Measurements from ENCODE around the gene SORBS1. TPM values are rescaled to one million over a fixed set of nuclear protein-coding genes. Genes with fewer than 3 reads are reported as not detected.

SORBS1 gene
- total RNA-seq, 2 donors from 2014 or later, result 56.8 to 79.1 TPM

- WGBS, 2 donors, result 37 to 39% methylated on average over 1 of the region's 1 CpG
- Histone ChIP-seq H3K4me3 (no peak overlapping the region), H3K9me3 (no peaks in the 10 kb centered on the region), H3K27me3 (no peaks in the 10 kb centered on the region), H3K27ac (no peak overlapping the region), H3K4me1 (peaks cover 13% of the 10 kb centered on the region), H3K36me3 (replicated peaks in 1 of 2; ENCODE audit: insufficient read depth in 1 of 2, low read depth in 2 of 2) (no peaks in the 10 kb centered on the region)
- DNase-seq, result no peak
- TF ChIP-seq CTCF (IDR thresholded peaks at IDR 0.05) (no peak), POLR2A (IDR thresholded peaks at IDR 0.05) (no peak)
- intact Hi-C loops (cut with DNase I), result no loop called here
- ATAC-seq, result no peak
Observed at GRCh38 chr10:95458871-95459270, 102.3 kb downstream of the SORBS1 start.

- DNase-seq (no peak), ATAC-seq (no peak)
- intact Hi-C loops (cut with DNase I), result no loop called here
- no peak overlapping the region for H3K27ac ChIP-seq
- H3K4me1 ChIP-seq, result peaks cover 6% of the 10 kb centered on the region
- H3K4me3 ChIP-seq, result no peak overlapping the region
- no peaks in the 10 kb centered on the region for H3K36me3 ChIP-seq (replicated peaks in 1 of 2; ENCODE audit: insufficient read depth in 1 of 2, low read depth in 2 of 2)
- H3K9me3 ChIP-seq, result no peaks in the 10 kb centered on the region
- WGBS, 2 donors, result 63 to 71% methylated on average over 2 of the region's 2 CpGs
- TF ChIP-seq CTCF (IDR thresholded peaks at IDR 0.05) (no peak), POLR2A (IDR thresholded peaks at IDR 0.05) (no peak)
- no peaks in the 10 kb centered on the region for H3K27me3 ChIP-seq
Observed at GRCh38 chr10:95458014-95458413, 103.2 kb downstream of the SORBS1 start.

GRCh38 chr10:95457319-95457886, 103.8 kb downstream of the SORBS1 start:
- Histone ChIP-seq H3K27ac (peak overlapping the region in 2 of 4 donors; percentile 22 to 57), H3K9me3 (no peaks in the 10 kb centered on the region), H3K36me3 (replicated peaks in 1 of 2; ENCODE audit: insufficient read depth in 1 of 2, low read depth in 2 of 2) (no peaks in the 10 kb centered on the region), H3K27me3 (no peaks in the 10 kb centered on the region), H3K4me1 (peaks cover 6% of the 10 kb centered on the region), H3K4me3 (no peak overlapping the region)
- intact Hi-C loops (cut with DNase I), result no loop called here
- WGBS, 2 donors, result 65 to 71% methylated on average over 5 of the region's 5 CpGs
- DNase-seq (no peak), ATAC-seq (peak; percentile 12)
- TF ChIP-seq CTCF (IDR thresholded peaks at IDR 0.05), result no peak

- DNase-seq (no peak), ATAC-seq (no peak)
- intact Hi-C loops (cut with DNase I), result no loop called here
- TF ChIP-seq CTCF (IDR thresholded peaks at IDR 0.05) (no peak), POLR2A (IDR thresholded peaks at IDR 0.05) (no peak)
- Histone ChIP-seq H3K9me3 (no peaks in the 10 kb centered on the region), H3K27me3 (no peaks in the 10 kb centered on the region), H3K4me3 (no peak overlapping the region), H3K4me1 (peaks cover 6% of the 10 kb centered on the region), H3K27ac (peak overlapping the region in 1 of 4 donors; percentile 57), H3K36me3 (replicated peaks in 1 of 2; ENCODE audit: insufficient read depth in 1 of 2, low read depth in 2 of 2) (no peaks in the 10 kb centered on the region)
- WGBS, 2 donors, result 90 to 96% methylated on average over 2 of the region's 2 CpGs
Observed at GRCh38 chr10:95456516-95456915, 104.7 kb downstream of the SORBS1 start.

GRCh38 chr10:95454940-95455339, 106.2 kb downstream of the SORBS1 start:
- WGBS, 2 donors, result 48 to 53% methylated on average over 4 of the region's 4 CpGs
- TF ChIP-seq CTCF (IDR thresholded peaks at IDR 0.05), result no peak
- no peak for TF ChIP-seq POLR2A (IDR thresholded peaks at IDR 0.05)
- Histone ChIP-seq H3K27ac (no peak overlapping the region), H3K27me3 (no peaks in the 10 kb centered on the region), H3K9me3 (no peaks in the 10 kb centered on the region), H3K4me1 (peaks cover 6% of the 10 kb centered on the region), H3K4me3 (no peak overlapping the region), H3K36me3 (replicated peaks in 1 of 2; ENCODE audit: insufficient read depth in 1 of 2, low read depth in 2 of 2) (no peaks in the 10 kb centered on the region)
- DNase-seq, result no peak
- no peak for ATAC-seq
- intact Hi-C loops (cut with DNase I), result no loop called here

Measured in body of pancreas (tissue), 4 donors.